Measurements from ENCODE around the gene THRB. TPM values are rescaled to one million over a fixed set of nuclear protein-coding genes. Genes with fewer than 3 reads are reported as not detected.

The THRB gene
- total RNA-seq, 4 donors from 2014 or later, result 9.8 to 52.4 (median 31.3) TPM

DNA sequence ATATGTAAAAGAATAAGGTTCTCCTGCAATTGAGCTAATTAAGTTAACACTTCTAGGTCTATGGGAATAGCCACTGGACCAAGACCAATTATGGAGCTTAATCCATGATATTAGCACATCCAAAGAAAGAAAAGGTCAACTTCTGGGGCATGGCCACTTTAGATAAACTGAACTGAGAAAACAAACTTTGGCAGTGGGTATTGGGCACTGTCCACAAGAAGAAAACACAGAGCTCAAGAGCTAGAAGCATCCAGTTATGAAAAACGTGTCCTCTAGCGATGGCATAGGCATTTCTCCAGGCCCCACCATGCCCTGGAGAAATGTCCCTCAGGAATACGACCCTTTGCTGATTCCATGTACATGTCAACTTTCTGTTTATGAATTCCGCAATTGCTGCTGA lies 87.8 kb downstream of the THRB start:
- Histone ChIP-seq H3K27me3 (no peaks in the 10 kb centered on the region), H3K4me3 (no peak overlapping the region), H3K36me3 (no peaks in the 10 kb centered on the region), H3K4me1 (peaks cover 2 to 13% (median 3%) of the 10 kb centered on the region in 4 donors), H3K9me3 (no peaks in the 10 kb centered on the region), H3K27ac (no peak overlapping the region)
- no peak for DNase-seq
- in situ Hi-C loops (cut with MboI; ENCODE audit: low pct_ligation_motif_present in 1 of 4, low pct_unique_long_range_greater_than_20kb in 1 of 4, low sequenced_read_pairs in 3 of 4), result no loop called here
- 79% methylated on average over 4 of the region's 4 CpGs; no CpG with 5 or more reads in 1 of the 2 donors for WGBS, 2 donors (ENCODE audit: low coverage in 1 of 2)
- no peak for TF ChIP-seq POLR2A (IDR thresholded peaks at IDR 0.05)
- no peak for TF ChIP-seq POLR2AphosphoS5 (IDR thresholded peaks at IDR 0.05)
- TF ChIP-seq, protein P1, sequence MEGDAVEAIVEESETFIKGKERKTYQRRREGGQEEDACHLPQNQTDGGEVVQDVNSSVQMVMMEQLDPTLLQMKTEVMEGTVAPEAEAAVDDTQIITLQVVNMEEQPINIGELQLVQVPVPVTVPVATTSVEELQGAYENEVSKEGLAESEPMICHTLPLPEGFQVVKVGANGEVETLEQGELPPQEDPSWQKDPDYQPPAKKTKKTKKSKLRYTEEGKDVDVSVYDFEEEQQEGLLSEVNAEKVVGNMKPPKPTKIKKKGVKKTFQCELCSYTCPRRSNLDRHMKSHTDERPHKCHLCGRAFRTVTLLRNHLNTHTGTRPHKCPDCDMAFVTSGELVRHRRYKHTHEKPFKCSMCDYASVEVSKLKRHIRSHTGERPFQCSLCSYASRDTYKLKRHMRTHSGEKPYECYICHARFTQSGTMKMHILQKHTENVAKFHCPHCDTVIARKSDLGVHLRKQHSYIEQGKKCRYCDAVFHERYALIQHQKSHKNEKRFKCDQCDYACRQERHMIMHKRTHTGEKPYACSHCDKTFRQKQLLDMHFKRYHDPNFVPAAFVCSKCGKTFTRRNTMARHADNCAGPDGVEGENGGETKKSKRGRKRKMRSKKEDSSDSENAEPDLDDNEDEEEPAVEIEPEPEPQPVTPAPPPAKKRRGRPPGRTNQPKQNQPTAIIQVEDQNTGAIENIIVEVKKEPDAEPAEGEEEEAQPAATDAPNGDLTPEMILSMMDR (IDR thresholded peaks at IDR 0.05), result no peak
- TF ChIP-seq EP300 (IDR thresholded peaks at IDR 0.05; ENCODE audit: low read depth), result no peak
- intact Hi-C loops (cut with DNase I; ENCODE audit: low total_unique reads), result loop anchor here (5.0 kb wide), 1 partner anchor 265 kb away; no protein-coding TSS in a partner anchor

DNA sequence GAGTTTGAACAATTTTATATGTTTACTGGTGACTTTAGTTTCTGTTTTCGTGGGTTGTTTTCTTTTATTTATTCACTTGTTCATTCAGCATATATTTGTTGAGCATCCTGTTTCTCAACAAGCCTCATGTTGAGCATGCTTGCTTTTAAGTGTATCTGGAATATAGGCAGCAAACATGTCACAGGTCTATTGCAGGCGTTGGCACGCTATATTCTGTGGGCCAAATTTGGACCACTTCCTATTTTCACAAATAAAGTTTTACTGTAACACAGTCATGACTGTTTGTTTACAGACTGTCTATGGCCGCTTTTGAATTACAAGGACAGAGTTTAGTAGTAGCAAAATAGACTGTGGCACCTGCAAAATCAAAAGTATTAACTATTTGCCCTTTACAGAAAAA lies 89.6 kb downstream of the THRB start:
- DNase-seq, result peak; percentile 14
- 43 to 48% methylated on average over 4 of the region's 4 CpGs for WGBS, 2 donors (ENCODE audit: low coverage in 1 of 2)
- intact Hi-C loops (cut with DNase I; ENCODE audit: low total_unique reads), result loop anchor here (5.0 kb wide), 1 partner anchor 263 kb away; no protein-coding TSS in a partner anchor
- no peak for TF ChIP-seq EP300 (IDR thresholded peaks at IDR 0.05; ENCODE audit: low read depth)
- TF ChIP-seq, protein P1 (IDR thresholded peaks at IDR 0.05), result no peak
- TF ChIP-seq POLR2A (IDR thresholded peaks at IDR 0.05), result no peak
- TF ChIP-seq POLR2AphosphoS5 (IDR thresholded peaks at IDR 0.05), result no peak
- Histone ChIP-seq H3K4me3 (no peak overlapping the region), H3K9me3 (no peaks in the 10 kb centered on the region), H3K27me3 (no peaks in the 10 kb centered on the region), H3K36me3 (no peaks in the 10 kb centered on the region), H3K27ac (no peak overlapping the region), H3K4me1 (peaks cover 14 to 31% (median 20%) of the 10 kb centered on the region in 4 donors)
- in situ Hi-C loops (cut with MboI; ENCODE audit: low pct_ligation_motif_present in 1 of 4, low pct_unique_long_range_greater_than_20kb in 1 of 4, low sequenced_read_pairs in 3 of 4), result no loop called here

DNA sequence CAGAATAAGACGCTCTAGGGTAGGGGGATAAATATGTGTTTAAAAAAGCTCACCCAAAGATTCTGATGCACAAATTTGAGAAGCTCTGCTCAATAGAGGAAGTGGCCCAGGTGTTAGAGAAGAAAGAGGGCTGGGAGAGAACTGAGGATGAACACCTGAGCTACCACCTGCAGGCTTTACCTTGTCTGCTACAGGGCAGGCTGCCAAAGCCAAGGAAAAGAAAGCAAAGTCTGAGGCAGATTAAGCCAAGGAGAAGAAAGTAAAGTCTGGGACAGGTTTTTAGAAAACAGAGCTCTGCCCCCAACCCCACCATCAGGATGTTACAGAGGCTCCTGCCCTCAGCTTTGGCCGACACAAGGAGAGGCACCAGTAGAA lies 92.9 kb downstream of the THRB start:
- in situ Hi-C loops (cut with MboI; ENCODE audit: low pct_ligation_motif_present in 1 of 4, low pct_unique_long_range_greater_than_20kb in 1 of 4, low sequenced_read_pairs in 3 of 4), result no loop called here
- 38% methylated on average over 1 to 2 of the region's 2 CpGs for WGBS, 2 donors (ENCODE audit: low coverage in 1 of 2)
- TF ChIP-seq EP300 (IDR thresholded peaks at IDR 0.05; ENCODE audit: low read depth) (no peak), POLR2A (IDR thresholded peaks at IDR 0.05) (no peak), POLR2AphosphoS5 (IDR thresholded peaks at IDR 0.05) (no peak)
- TF ChIP-seq, protein P1 (IDR thresholded peaks at IDR 0.05), result no peak
- DNase-seq, result peak; percentile 50
- Histone ChIP-seq H3K4me1 (peaks cover 14 to 39% (median 21%) of the 10 kb centered on the region in 4 donors), H3K27ac (peak overlapping the region; percentile 27 to 57 (median 34)), H3K36me3 (no peaks in the 10 kb centered on the region), H3K4me3 (no peak overlapping the region), H3K27me3 (no peaks in the 10 kb centered on the region), H3K9me3 (no peaks in the 10 kb centered on the region)
- intact Hi-C loops (cut with DNase I; ENCODE audit: low total_unique reads), result no loop called here

DNA sequence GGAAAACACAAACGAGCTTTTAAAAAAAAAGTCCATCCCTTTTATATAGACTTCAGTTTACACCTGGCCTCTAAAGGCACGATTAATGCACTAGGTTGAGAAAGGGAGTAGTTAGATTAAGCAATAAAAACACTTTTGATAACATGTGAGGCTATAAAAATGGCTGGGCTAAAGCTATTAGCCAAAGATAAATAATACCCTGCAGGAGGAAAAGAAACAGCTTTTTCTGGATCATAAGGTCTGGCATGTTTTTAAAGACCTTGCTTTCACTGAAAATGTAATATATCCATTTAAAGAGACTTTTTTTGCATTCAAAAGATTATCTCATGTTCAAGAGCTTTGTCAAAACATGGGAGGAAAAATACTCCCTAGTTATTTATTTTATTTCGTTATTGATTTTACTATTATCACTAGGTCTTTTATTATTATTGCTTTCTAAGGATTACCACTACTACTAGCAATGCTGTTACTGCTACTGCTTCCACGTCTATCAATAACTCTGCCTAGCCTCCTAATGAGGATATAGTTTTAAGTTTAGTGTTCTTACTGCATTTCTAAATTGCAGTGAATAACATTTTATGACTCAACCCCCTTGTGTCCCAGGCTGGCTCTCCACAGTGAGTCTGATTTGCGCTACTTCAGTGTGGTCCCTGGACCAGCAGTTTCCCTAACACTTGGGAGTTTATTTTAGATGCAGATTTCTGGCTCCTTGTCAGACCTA lies 93.4 kb downstream of the THRB start:
- DNase-seq, result no peak
- in situ Hi-C loops (cut with MboI; ENCODE audit: low pct_ligation_motif_present in 1 of 4, low pct_unique_long_range_greater_than_20kb in 1 of 4, low sequenced_read_pairs in 3 of 4), result no loop called here
- Histone ChIP-seq H3K4me3 (no peak overlapping the region), H3K36me3 (no peaks in the 10 kb centered on the region), H3K27me3 (no peaks in the 10 kb centered on the region), H3K9me3 (no peaks in the 10 kb centered on the region), H3K4me1 (peaks cover 14 to 39% (median 21%) of the 10 kb centered on the region in 4 donors), H3K27ac (peak overlapping the region; percentile 27 to 57 (median 34))
- 22 to 31% methylated on average over 4 to 5 of the region's 5 CpGs for WGBS, 2 donors (ENCODE audit: low coverage in 1 of 2)
- intact Hi-C loops (cut with DNase I; ENCODE audit: low total_unique reads), result no loop called here
- no peak for TF ChIP-seq EP300 (IDR thresholded peaks at IDR 0.05; ENCODE audit: low read depth)
- peak in 1 of 3 donors; percentile 7 for TF ChIP-seq POLR2AphosphoS5 (IDR thresholded peaks at IDR 0.05)
